Measurements from ENCODE around the gene ZDHHC13. TPM values are rescaled to one million over a fixed set of nuclear protein-coding genes. Genes with fewer than 3 reads are reported as not detected.

The ZDHHC13 gene
- total and polyA plus RNA-seq, 2 of the 8 experiments (the other 6 are each of a cell fraction or from before 2014, with no cell fraction given), result 22.4 to 24.1 TPM

DNA sequence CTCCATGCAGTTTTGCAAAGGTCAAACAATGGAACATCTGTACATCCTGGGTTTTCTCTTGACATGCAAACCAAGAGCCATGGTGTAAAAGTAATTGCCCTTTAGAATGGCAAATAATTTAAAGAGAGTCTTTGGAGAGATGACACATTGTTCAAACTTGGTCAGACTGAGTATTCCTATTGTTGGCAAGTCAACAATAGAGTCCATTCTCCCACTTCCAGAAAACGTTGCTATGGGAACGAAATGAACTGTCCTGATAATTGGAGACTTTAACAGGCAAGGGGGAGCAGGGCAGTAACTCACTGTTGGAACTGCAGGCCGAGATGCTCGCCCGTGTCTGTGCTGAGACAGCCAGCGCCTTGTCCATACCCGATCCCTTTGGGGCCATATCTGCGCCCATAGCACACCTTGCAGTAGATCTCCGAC is 70.9 kb downstream of the ZDHHC13 start (continued):
- TF ChIP-seq TBP (IDR thresholded peaks at IDR 0.05; ENCODE audit: low read depth, low read length), result no peak
- no peak for TF ChIP-seq TCF12 (IDR thresholded peaks at IDR 0.05; ENCODE audit: low read depth, low read length)
- TF ChIP-seq KDM1A (IDR thresholded peaks at IDR 0.05; ENCODE audit: borderline replicate concordance, low read length), result no peak
